ENCODE data around the gene AKAP8. TPM values are rescaled to one million over a fixed set of nuclear protein-coding genes. Genes with fewer than 3 reads are reported as not detected.

The AKAP8 gene
- total RNA-seq, 1 donor from 2014 or later = 37.2 TPM

DNA sequence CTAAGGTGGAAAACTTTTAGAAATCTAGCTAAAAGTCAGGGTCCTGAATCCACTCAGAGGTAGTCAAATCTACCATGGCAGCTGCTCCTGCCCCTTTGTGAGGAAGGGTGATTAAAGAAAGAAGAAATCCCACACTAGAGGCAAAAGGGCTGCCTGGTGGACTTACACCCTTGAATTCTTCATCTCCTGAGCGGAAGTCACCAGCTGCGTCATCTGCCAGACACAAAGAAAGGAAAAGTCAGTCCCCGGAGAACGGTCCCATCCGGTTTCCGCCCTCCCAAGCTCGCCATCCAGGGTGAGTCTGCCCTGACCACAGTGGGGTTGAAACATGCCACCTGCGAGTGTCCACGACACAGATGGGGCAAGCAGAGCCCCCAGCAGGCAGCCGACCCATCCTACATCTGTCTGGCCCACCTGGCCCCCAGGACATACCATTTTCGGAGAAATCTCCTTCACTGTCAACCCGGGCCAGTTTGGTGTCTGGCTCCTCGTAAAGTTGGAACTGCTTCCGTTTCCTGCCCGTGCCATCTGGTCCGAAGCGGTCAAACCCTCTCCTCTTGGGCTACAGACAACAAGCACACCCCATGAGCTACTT, 7.7 kb downstream of the AKAP8 start:
- H3K27ac ChIP-seq = no peak overlapping the region
- H3K4me3 ChIP-seq = no peak overlapping the region
- intact Hi-C loops (cut with DNase I) = no loop called here
- ATAC-seq (no peak), DNase-seq (no peak)
- TF ChIP-seq, protein P1, sequence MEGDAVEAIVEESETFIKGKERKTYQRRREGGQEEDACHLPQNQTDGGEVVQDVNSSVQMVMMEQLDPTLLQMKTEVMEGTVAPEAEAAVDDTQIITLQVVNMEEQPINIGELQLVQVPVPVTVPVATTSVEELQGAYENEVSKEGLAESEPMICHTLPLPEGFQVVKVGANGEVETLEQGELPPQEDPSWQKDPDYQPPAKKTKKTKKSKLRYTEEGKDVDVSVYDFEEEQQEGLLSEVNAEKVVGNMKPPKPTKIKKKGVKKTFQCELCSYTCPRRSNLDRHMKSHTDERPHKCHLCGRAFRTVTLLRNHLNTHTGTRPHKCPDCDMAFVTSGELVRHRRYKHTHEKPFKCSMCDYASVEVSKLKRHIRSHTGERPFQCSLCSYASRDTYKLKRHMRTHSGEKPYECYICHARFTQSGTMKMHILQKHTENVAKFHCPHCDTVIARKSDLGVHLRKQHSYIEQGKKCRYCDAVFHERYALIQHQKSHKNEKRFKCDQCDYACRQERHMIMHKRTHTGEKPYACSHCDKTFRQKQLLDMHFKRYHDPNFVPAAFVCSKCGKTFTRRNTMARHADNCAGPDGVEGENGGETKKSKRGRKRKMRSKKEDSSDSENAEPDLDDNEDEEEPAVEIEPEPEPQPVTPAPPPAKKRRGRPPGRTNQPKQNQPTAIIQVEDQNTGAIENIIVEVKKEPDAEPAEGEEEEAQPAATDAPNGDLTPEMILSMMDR (IDR thresholded peaks at IDR 0.05) = no peak
- H3K4me1 ChIP-seq = peaks cover 23% of the 10 kb centered on the region
- H3K27me3 ChIP-seq (ENCODE audit: low read depth) = no peaks in the 10 kb centered on the region
- H3K9me3 ChIP-seq = no peaks in the 10 kb centered on the region
- peaks cover 80% of the 10 kb centered on the region for H3K36me3 ChIP-seq

DNA sequence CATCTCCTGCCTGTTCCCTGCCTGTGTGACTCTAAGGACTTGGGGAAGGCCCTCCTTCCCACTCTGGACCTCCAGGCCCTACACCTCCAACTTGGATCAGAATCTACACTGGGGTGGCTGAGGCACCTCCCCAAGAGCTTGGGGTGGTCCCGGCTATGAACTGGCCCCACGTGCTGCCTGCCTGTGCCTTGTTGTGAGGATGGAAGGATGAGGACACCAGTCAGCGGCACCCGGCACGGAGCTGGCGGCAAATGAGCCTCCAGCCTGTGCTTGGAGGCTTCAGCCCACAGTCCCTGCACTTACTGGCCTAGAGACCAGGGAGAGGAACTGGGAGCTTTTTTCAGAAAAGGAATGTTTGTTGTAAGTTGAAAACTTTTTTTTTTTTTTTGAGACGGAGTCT, 8.5 kb downstream of the AKAP8 start:
- DNase-seq (no peak), ATAC-seq (no peak)
- intact Hi-C loops (cut with DNase I) = no loop called here
- H3K27me3 ChIP-seq (ENCODE audit: low read depth) = no peaks in the 10 kb centered on the region
- H3K4me3 ChIP-seq = no peak overlapping the region
- H3K27ac ChIP-seq = no peak overlapping the region
- peaks cover 15% of the 10 kb centered on the region for H3K4me1 ChIP-seq
- TF ChIP-seq, protein P1 (IDR thresholded peaks at IDR 0.05) = no peak
- H3K36me3 ChIP-seq = peaks cover 88% of the 10 kb centered on the region
- H3K9me3 ChIP-seq = no peaks in the 10 kb centered on the region

DNA sequence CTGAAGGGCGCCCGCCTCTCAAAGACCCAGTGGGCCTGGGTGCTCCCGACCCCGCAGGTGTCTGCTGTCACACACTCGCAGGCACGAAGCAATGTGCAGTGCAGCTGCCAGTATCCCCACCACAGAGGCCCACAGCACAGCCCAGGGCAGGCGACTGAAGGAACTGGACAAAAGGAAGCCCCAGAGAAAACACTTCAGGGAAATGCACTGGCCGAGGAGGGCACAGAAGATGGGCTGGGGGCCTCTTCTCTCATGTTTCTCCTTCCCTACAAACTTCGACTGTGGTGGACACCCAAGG, 10.0 kb downstream of the AKAP8 start:
- DNase-seq (no peak), ATAC-seq (no peak)
- Histone ChIP-seq H3K27me3 (ENCODE audit: low read depth) (no peaks in the 10 kb centered on the region), H3K4me3 (no peak overlapping the region), H3K4me1 (peaks cover 7% of the 10 kb centered on the region), H3K27ac (no peak overlapping the region), H3K36me3 (peaks cover 100% of the 10 kb centered on the region), H3K9me3 (no peaks in the 10 kb centered on the region)
- intact Hi-C loops (cut with DNase I) = no loop called here
- TF ChIP-seq, protein P1 (IDR thresholded peaks at IDR 0.05) = no peak

- H3K4me3 ChIP-seq = no peak overlapping the region
- H3K9me3 ChIP-seq = no peaks in the 10 kb centered on the region
- H3K27ac ChIP-seq = no peak overlapping the region
- H3K36me3 ChIP-seq = peaks cover 98% of the 10 kb centered on the region
- DNase-seq (no peak), ATAC-seq (no peak)
- H3K27me3 ChIP-seq (ENCODE audit: low read depth) = no peaks in the 10 kb centered on the region
- peaks cover 1% of the 10 kb centered on the region for H3K4me1 ChIP-seq
- TF ChIP-seq, protein P1 (IDR thresholded peaks at IDR 0.05) = no peak
- intact Hi-C loops (cut with DNase I) = no loop called here
Observed at GRCh38 chr19:15368798-15369593, 10.6 kb downstream of the AKAP8 start.

GRCh38 chr19:15368051-15368632, 11.4 kb downstream of the AKAP8 start:
- intact Hi-C loops (cut with DNase I) = no loop called here
- H3K36me3 ChIP-seq = peaks cover 89% of the 10 kb centered on the region
- DNase-seq (no peak), ATAC-seq (no peak)
- no peaks in the 10 kb centered on the region for H3K4me1 ChIP-seq
- H3K9me3 ChIP-seq = no peaks in the 10 kb centered on the region
- H3K27ac ChIP-seq = no peak overlapping the region
- no peaks in the 10 kb centered on the region for H3K27me3 ChIP-seq (ENCODE audit: low read depth)
- no peak overlapping the region for H3K4me3 ChIP-seq
- TF ChIP-seq, protein P1 (IDR thresholded peaks at IDR 0.05) = no peak
